ENCODE measurements around the gene UCK1.

DNA sequence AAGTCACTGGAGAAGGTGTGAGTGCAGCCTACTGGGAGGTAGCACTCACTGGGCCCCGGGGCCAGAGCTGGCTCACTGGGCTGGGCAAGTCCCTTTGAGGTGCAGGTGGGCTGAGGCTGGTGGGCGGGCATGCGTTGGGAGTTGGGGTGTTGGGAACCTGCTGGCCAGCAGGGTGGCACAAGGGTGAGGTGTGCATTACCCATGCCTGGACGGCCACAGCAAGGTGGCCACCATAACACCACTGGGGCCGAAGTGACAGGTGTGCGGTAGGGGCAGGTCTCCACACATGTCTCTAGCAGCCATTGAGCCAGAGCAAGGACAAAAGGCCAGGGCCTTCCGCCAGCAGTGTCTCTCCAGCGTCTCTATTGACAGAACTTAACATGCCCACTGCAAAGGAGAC, 36.8 kb upstream of the UCK1 start:
- TF ChIP-seq, protein P1, sequence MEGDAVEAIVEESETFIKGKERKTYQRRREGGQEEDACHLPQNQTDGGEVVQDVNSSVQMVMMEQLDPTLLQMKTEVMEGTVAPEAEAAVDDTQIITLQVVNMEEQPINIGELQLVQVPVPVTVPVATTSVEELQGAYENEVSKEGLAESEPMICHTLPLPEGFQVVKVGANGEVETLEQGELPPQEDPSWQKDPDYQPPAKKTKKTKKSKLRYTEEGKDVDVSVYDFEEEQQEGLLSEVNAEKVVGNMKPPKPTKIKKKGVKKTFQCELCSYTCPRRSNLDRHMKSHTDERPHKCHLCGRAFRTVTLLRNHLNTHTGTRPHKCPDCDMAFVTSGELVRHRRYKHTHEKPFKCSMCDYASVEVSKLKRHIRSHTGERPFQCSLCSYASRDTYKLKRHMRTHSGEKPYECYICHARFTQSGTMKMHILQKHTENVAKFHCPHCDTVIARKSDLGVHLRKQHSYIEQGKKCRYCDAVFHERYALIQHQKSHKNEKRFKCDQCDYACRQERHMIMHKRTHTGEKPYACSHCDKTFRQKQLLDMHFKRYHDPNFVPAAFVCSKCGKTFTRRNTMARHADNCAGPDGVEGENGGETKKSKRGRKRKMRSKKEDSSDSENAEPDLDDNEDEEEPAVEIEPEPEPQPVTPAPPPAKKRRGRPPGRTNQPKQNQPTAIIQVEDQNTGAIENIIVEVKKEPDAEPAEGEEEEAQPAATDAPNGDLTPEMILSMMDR (IDR thresholded peaks at IDR 0.05), result no peak
- TF ChIP-seq POLR2A (IDR thresholded peaks at IDR 0.05) (no peak), POLR2AphosphoS5 (IDR thresholded peaks at IDR 0.05) (no peak)
